ENCODE results near the gene MMP25. TPM values are rescaled to one million over a fixed set of nuclear protein-coding genes. Genes with fewer than 3 reads are reported as not detected.

MMP25 gene
- total RNA-seq, 1 donor from 2014 or later: 1.3 TPM

GRCh38 chr16:3099395-3099731, 53.0 kb downstream of the MMP25 start:
- intact Hi-C loops (cut with DNase I): no loop called here
- DNase-seq: no peak
- ATAC-seq (ENCODE audit: poor library complexity): no peak

GRCh38 chr16:3099732-3100499, 53.6 kb downstream of the MMP25 start:
- intact Hi-C loops (cut with DNase I): no loop called here
- DNase-seq: peak; percentile 96
- peak; percentile 94 for ATAC-seq (ENCODE audit: poor library complexity)

- intact Hi-C loops (cut with DNase I): no loop called here
- ATAC-seq (ENCODE audit: poor library complexity) (no peak), DNase-seq (no peak)
These were observed 54.9 kb downstream of the MMP25 start for GRCh38 chr16:3101018-3101840.

GRCh38 chr16:3101841-3102470, 55.6 kb downstream of the MMP25 start:
- intact Hi-C loops (cut with DNase I): no loop called here
- peak; percentile 9 for ATAC-seq (ENCODE audit: poor library complexity)
- DNase-seq: peak; percentile 63

- intact Hi-C loops (cut with DNase I): no loop called here
- DNase-seq: peak; percentile 93
- ATAC-seq (ENCODE audit: poor library complexity): peak; percentile 98
These were observed 60.0 kb downstream of the MMP25 start for GRCh38 chr16:3106205-3106928.

Other genes starting within 250 kb of the MMP25 start
- gene PRSS41, start 248.1 kb upstream of the MMP25 start, total RNA-seq: not detected
- not detected for gene PRSS21, start 229.3 kb upstream of the MMP25 start, total RNA-seq
- gene ZG16B, start 216.3 kb upstream of the MMP25 start, total RNA-seq: not detected
- gene PRSS22, start 188.4 kb upstream of the MMP25 start, total RNA-seq: not detected
- gene FLYWCH2, start 163.3 kb upstream of the MMP25 start, total RNA-seq: 27.9 TPM
- 36.8 TPM for gene FLYWCH1, start 134.6 kb upstream of the MMP25 start, total RNA-seq
- not detected for gene KREMEN2, start 82.3 kb upstream of the MMP25 start, total RNA-seq
- 7.7 TPM for gene PAQR4, start 77.2 kb upstream of the MMP25 start, total RNA-seq
- 1.1 TPM for gene PKMYT1, start 66.1 kb upstream of the MMP25 start, total RNA-seq
- 0.73 TPM for gene CLDN9, start 33.6 kb upstream of the MMP25 start, total RNA-seq
- gene CLDN6, start 28.4 kb upstream of the MMP25 start, total RNA-seq: not detected
- 29.4 TPM for gene TNFRSF12A, start 26.2 kb upstream of the MMP25 start, total RNA-seq
- gene HCFC1R1, start 22.6 kb upstream of the MMP25 start, total RNA-seq: 53.5 TPM
- gene THOC6, start 22.5 kb upstream of the MMP25 start, total RNA-seq: 11.0 TPM
- not detected for gene BICDL2, start 9.6 kb upstream of the MMP25 start, total RNA-seq
- gene IL32, start 19.1 kb downstream of the MMP25 start, total RNA-seq: 42.6 TPM
- not detected for gene ZSCAN10, start 52.7 kb downstream of the MMP25 start, total RNA-seq
- 6.9 TPM for gene ZNF205, start 66.0 kb downstream of the MMP25 start, total RNA-seq
- 6.1 TPM for gene ZNF213, start 88.5 kb downstream of the MMP25 start, total RNA-seq
- gene OR1F1, start 141.6 kb downstream of the MMP25 start, total RNA-seq: not detected
- gene ZNF200, start 188.6 kb downstream of the MMP25 start, total RNA-seq: 4.1 TPM
- 0.78 TPM for gene MEFV, start 210.1 kb downstream of the MMP25 start, total RNA-seq
- 7.9 TPM for gene ZNF263, start 236.9 kb downstream of the MMP25 start, total RNA-seq

All from Right ventricle myocardium superior (tissue), 1 donor.